ENCODE data around the gene SNAPC3.
"Not testable (repeated sequence)": the region's sequence is repeated elsewhere in the genome, so short reads cannot be mapped to it uniquely, and the experiment has no call there.

Gene SNAPC3

DNA sequence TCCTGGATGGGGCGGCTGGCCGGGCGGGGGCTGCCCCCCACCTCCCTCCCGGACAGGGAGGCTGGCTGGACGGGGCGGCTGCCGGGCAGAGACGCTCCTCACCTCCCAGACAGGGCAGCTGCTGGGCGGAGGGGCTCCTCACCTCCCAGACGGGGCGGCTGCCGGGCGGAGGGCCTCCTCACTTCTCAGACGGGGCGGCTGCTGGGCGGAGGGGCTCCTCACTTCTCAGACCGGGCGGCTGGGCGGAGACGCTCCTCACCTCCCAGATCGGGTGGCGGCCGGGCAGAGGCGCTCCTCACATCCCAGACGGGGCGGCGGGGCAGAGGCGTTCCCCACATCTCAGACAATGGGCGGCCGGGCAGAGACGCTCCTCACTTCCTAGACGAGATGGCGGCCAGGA, 19.6 kb downstream of the SNAPC3 start:
- not testable (repeated sequence) for H3K27ac Mint-ChIP-seq, H3K27me3 Mint-ChIP-seq, H3K4me3 Mint-ChIP-seq, H3K9me3 Mint-ChIP-seq
- peaks cover 12% of the 10 kb centered on the region for H3K4me1 Mint-ChIP-seq (ENCODE audit: low read depth)
- H3K36me3 Mint-ChIP-seq (ENCODE audit: low read depth) = peaks cover 70% of the 10 kb centered on the region

GRCh38 chr9:15444141-15444540, 21.5 kb downstream of the SNAPC3 start:
- Mint-ChIP-seq H3K4me3 (no peak overlapping the region), H3K4me1 (ENCODE audit: low read depth) (peaks cover 4% of the 10 kb centered on the region), H3K27me3 (no peaks in the 10 kb centered on the region), H3K9me3 (no peaks in the 10 kb centered on the region), H3K27ac (no peak overlapping the region), H3K36me3 (ENCODE audit: low read depth) (peaks cover 68% of the 10 kb centered on the region)

DNA sequence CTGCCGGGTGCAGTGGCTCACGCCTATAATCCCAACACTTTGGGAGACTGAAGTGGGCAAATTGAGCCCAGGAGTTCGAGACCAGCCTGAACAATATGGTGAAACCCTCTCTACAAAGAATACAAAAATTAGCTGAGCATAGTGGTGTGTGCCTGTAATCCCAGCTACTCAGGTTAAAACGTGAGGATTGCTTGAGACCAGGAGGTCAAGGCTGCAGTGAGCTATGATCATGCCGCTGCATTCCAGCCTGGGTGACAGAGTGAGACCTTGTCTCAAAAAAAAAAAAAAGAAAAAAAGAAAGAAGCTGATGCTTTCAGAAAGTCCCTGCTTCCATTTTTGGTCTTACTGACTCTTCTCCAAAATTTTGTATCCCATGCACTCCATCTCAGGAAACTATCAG, 31.3 kb downstream of the SNAPC3 start:
- no peaks in the 10 kb centered on the region for H3K4me1 Mint-ChIP-seq (ENCODE audit: low read depth)
- peaks cover 47% of the 10 kb centered on the region for H3K36me3 Mint-ChIP-seq (ENCODE audit: low read depth)
- H3K27me3 Mint-ChIP-seq = no peaks in the 10 kb centered on the region
- no peak overlapping the region for H3K4me3 Mint-ChIP-seq
- no peaks in the 10 kb centered on the region for H3K9me3 Mint-ChIP-seq
- peak overlapping the region; percentile 63 for H3K27ac Mint-ChIP-seq

DNA sequence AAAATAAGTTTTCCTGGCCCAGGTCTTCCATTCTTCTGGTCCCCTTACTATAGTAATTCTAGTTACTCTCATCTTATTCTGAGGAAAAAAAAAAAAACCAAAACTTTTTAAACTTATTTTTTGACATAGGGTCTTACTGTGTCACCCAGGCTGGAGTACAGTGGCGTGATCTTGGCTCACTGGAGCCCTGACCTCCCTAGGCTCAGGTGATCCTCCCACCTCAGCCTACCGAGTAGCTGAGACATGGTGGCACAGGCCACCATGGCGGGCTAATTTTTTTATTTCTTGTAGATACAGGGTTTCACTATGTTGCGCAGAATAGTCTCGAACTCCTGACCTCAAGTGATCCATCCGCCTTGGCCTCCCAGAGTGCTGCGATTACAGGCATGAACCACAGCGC, 38.4 kb downstream of the SNAPC3 start:
- no peak overlapping the region for H3K4me3 Mint-ChIP-seq
- H3K4me1 Mint-ChIP-seq (ENCODE audit: low read depth) = no peaks in the 10 kb centered on the region
- no peak overlapping the region for H3K27ac Mint-ChIP-seq
- peaks cover 44% of the 10 kb centered on the region for H3K36me3 Mint-ChIP-seq (ENCODE audit: low read depth)
- no peaks in the 10 kb centered on the region for H3K9me3 Mint-ChIP-seq
- H3K27me3 Mint-ChIP-seq = no peaks in the 10 kb centered on the region

DNA sequence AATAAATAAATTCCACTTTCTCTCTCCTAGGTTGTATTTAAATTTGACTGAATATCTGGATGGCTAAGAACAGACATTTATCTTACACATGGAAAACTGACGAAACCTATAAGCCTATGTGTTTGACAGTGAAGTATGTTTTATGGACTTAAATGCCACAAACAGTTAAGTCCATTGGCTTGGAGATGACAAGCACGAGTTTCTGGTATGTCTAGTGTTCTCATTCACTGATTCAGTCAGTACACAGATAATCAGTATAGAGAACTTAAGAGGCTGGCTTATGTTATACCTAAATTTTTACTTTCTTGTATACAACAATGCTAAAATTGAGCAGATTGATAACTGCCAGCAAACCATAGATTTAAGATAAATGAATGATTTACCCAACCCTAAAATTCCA, 38.9 kb downstream of the SNAPC3 start:
- no peaks in the 10 kb centered on the region for H3K4me1 Mint-ChIP-seq (ENCODE audit: low read depth)
- H3K27me3 Mint-ChIP-seq = no peaks in the 10 kb centered on the region
- H3K27ac Mint-ChIP-seq = no peak overlapping the region
- H3K4me3 Mint-ChIP-seq = no peak overlapping the region
- no peaks in the 10 kb centered on the region for H3K9me3 Mint-ChIP-seq
- peaks cover 45% of the 10 kb centered on the region for H3K36me3 Mint-ChIP-seq (ENCODE audit: low read depth)

DNA sequence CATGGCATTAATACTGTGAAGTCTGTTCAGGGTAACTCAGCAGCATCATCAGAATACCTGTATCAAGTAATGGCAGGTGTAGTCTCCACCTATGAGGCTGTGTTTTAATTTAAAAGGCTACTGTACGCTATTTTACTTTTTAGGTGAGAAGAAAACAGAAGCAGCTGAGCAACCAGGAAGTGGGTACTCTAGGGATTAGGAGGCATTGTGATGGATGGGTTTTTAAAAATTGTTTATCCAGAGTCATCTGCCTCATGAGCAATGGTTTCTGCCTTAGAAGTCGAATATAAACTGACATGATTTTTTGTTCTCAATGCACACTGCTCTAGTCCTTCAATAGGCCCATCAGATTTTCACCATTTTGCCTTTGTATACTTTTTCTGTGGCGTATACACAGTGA, 45.5 kb downstream of the SNAPC3 start:
- Mint-ChIP-seq H3K4me3 (no peak overlapping the region), H3K27ac (no peak overlapping the region), H3K9me3 (no peaks in the 10 kb centered on the region), H3K4me1 (ENCODE audit: low read depth) (peaks cover 1% of the 10 kb centered on the region), H3K36me3 (ENCODE audit: low read depth) (peaks cover 65% of the 10 kb centered on the region), H3K27me3 (no peaks in the 10 kb centered on the region)

GRCh38 chr9:15469406-15469805, 46.7 kb downstream of the SNAPC3 start:
- Mint-ChIP-seq H3K4me3 (no peak overlapping the region), H3K36me3 (ENCODE audit: low read depth) (peaks cover 76% of the 10 kb centered on the region), H3K9me3 (no peaks in the 10 kb centered on the region), H3K4me1 (ENCODE audit: low read depth) (peaks cover 4% of the 10 kb centered on the region), H3K27ac (no peak overlapping the region), H3K27me3 (no peaks in the 10 kb centered on the region)

DNA sequence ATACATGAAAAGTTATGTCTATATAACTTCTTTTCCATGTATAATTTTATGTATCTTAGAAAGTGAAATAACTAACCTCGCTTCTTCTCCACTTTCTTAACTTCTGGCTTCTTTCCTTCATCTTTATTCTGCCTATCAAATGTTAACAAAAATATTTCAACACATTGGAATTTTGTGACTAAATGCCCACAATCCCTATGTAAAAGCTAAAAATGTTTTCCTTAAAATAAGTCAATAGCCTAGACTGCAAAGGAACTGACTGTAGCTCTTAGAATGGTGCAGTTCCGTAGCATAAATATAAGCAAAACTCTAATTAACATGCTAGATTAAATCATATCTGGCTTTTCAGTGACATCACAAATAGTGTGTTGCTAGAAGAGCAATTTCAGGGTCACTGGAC, 47.2 kb downstream of the SNAPC3 start:
- H3K36me3 Mint-ChIP-seq (ENCODE audit: low read depth) = peaks cover 74% of the 10 kb centered on the region
- H3K4me3 Mint-ChIP-seq = no peak overlapping the region
- no peaks in the 10 kb centered on the region for H3K27me3 Mint-ChIP-seq
- no peaks in the 10 kb centered on the region for H3K9me3 Mint-ChIP-seq
- H3K27ac Mint-ChIP-seq = no peak overlapping the region
- H3K4me1 Mint-ChIP-seq (ENCODE audit: low read depth) = peaks cover 4% of the 10 kb centered on the region

DNA sequence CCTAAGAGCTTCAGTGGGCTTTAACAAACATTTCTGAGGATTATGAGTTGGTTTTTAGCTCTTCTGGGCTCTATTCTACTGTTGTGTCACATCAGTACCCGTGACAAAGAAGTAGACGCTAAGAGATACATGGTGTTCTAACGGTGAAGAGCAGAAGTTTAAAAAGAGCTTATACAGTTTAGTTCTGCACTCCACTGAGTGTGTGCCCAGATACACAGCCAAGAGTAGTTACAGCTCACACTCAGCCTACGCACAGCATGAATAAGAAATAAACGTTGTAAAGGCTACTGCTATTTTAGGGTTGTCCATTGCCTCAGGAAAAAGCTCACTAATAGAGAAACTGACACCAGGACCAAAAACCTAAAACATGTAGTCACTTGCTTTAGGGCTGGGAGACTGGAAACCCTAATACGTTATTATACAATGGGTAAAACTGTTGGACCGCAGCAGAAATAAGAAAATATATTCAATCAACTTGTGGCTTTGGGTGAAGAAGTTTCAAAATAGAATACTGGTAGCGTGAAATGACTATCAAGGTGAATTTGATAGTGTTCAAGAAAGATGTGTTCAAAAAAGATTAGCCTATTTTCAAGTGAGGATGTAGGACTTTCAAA, 53.4 kb downstream of the SNAPC3 start:
- H3K4me1 Mint-ChIP-seq (ENCODE audit: low read depth) = peaks cover 7% of the 10 kb centered on the region
- H3K36me3 Mint-ChIP-seq (ENCODE audit: low read depth) = peaks cover 59% of the 10 kb centered on the region
- H3K27ac Mint-ChIP-seq = no peak overlapping the region
- no peak overlapping the region for H3K4me3 Mint-ChIP-seq
- H3K9me3 Mint-ChIP-seq = no peaks in the 10 kb centered on the region
- H3K27me3 Mint-ChIP-seq = no peaks in the 10 kb centered on the region

DNA sequence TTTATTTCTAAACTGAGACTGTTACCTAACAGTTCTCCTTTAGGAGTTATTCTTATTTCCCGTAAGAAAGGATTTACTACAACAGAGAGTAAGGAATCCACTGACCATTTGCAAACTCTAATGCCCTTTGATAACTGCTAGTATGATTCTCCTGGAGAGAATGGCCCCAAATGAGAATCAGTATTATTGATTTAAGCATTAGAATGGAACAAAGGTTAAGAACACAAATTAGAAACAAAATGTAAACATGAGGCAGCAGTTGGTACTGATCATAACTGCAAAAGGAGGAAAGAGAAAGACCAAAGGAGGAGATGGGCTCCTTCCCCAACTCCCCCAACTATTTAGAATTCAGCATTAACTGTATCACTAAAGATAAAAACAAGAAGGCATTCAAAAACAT, 57.4 kb downstream of the SNAPC3 start:
- Mint-ChIP-seq H3K36me3 (ENCODE audit: low read depth) (peaks cover 50% of the 10 kb centered on the region), H3K4me1 (ENCODE audit: low read depth) (peaks cover 21% of the 10 kb centered on the region), H3K27me3 (no peaks in the 10 kb centered on the region), H3K9me3 (no peaks in the 10 kb centered on the region), H3K27ac (no peak overlapping the region), H3K4me3 (no peak overlapping the region)

DNA sequence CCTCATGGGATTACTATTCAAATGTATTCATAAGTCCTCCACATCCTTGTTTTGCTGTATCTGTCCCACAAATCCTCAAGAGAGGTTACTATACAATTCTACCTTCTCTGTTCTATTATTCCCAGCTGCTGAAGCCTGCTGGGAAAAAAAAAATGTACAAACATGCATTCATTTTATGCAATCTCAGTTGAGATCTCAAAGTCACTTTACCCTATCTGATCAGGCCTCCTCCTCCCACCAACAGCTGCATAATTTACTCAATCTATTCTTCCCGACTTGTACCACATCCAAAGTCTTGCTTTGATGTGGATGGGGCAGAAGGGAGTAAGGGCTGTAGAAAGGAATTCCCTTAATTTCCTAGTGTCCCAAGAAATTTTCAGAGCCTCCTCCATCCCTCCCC, 59.5 kb downstream of the SNAPC3 start:
- H3K4me3 Mint-ChIP-seq = no peak overlapping the region
- H3K9me3 Mint-ChIP-seq = no peaks in the 10 kb centered on the region
- H3K4me1 Mint-ChIP-seq (ENCODE audit: low read depth) = peaks cover 36% of the 10 kb centered on the region
- peaks cover 50% of the 10 kb centered on the region for H3K36me3 Mint-ChIP-seq (ENCODE audit: low read depth)
- H3K27me3 Mint-ChIP-seq = no peaks in the 10 kb centered on the region
- peak overlapping the region; percentile 46 for H3K27ac Mint-ChIP-seq

- Mint-ChIP-seq H3K27ac (no peak overlapping the region), H3K36me3 (ENCODE audit: low read depth) (peaks cover 48% of the 10 kb centered on the region)
These were observed 62.1 kb downstream of the SNAPC3 start for GRCh38 chr9:15484802-15485201.

DNA sequence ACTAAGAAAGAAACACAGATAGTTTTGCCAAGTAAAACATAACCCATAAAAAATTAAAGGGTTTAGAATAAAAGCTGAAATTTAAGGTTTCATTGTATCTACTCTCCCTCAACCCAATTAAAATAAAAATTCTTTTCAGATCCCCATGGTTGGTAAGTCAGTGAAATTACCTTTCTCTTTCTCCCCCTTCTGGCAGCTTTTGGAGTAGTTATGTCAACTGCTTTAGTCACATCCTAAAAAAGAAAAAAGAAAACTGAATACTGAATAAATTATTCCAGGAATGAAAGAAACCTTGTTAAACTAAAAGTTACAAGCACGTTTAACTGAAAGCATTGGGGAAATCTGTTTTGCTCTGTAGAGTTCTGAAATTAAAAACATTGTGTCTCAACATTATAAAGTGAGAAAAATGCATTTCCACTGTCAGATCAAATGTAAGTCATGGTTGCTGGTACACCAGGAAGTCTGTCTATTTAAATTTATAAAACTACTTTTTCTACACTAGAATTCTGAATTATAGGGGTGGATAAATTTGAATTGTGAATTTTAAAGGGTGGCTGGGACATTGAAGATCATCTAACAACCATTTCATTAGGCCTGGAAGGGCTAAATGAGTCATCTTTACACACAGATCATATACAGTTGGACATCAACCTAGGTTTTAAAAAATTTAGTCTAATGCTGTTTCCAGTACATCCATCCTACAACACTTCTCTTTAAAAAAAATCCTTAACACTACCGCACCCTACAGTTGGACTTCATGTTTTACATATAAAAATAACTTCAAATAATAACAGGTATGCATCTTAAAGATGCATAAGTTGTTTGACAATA, 63.4 kb downstream of the SNAPC3 start:
- H3K27ac Mint-ChIP-seq = peak overlapping the region; percentile 19
- H3K4me1 Mint-ChIP-seq (ENCODE audit: low read depth) = peaks cover 33% of the 10 kb centered on the region
- H3K36me3 Mint-ChIP-seq (ENCODE audit: low read depth) = peaks cover 52% of the 10 kb centered on the region
- H3K27me3 Mint-ChIP-seq = no peaks in the 10 kb centered on the region
- no peaks in the 10 kb centered on the region for H3K9me3 Mint-ChIP-seq
- no peak overlapping the region for H3K4me3 Mint-ChIP-seq

More at GRCh38 chr9:15484802-15485201, 62.1 kb downstream of the SNAPC3 start:
- Mint-ChIP-seq H3K9me3 (no peaks in the 10 kb centered on the region), H3K4me1 (ENCODE audit: low read depth) (peaks cover 36% of the 10 kb centered on the region), H3K4me3 (no peak overlapping the region), H3K27me3 (no peaks in the 10 kb centered on the region)

DNA sequence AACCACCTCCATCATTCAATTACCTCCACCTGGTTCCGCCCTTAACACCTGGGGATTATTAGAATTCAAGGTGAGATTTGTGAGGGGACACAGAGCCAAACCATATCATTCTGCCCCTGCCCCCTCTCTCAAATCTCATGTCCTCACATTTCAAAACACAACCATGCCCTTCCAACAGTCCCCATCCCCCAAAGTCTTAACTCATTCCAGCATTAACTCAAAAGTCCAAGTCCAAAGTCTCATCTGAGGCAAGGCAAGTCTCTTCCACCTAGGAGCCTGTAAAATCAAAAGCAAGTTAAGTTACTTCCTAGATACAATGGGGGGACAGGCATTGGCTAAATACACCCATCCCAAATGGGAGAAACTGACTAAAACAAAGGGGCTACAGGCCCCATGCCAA, 69.3 kb downstream of the SNAPC3 start:
- Mint-ChIP-seq H3K4me3 (no peak overlapping the region), H3K4me1 (ENCODE audit: low read depth) (peaks cover 44% of the 10 kb centered on the region), H3K27me3 (no peaks in the 10 kb centered on the region), H3K27ac (no peak overlapping the region), H3K9me3 (no peaks in the 10 kb centered on the region), H3K36me3 (ENCODE audit: low read depth) (peaks cover 71% of the 10 kb centered on the region)

GRCh38 chr9:15492485-15493150, 69.9 kb downstream of the SNAPC3 start:
- peaks cover 69% of the 10 kb centered on the region for H3K36me3 Mint-ChIP-seq (ENCODE audit: low read depth)
- no peak overlapping the region for H3K4me3 Mint-ChIP-seq
- H3K27ac Mint-ChIP-seq = no peak overlapping the region
- peaks cover 48% of the 10 kb centered on the region for H3K4me1 Mint-ChIP-seq (ENCODE audit: low read depth)
- no peaks in the 10 kb centered on the region for H3K27me3 Mint-ChIP-seq
- no peaks in the 10 kb centered on the region for H3K9me3 Mint-ChIP-seq
